COLO829 (cell line): ENCODE results near the gene NALCN.
A peak's percentile ranks its signal among the peaks of the same experiment; 100 is the strongest.
"Not testable (repeated sequence)": the region's sequence is repeated elsewhere in the genome, so short reads cannot be mapped to it uniquely, and the experiment has no call there.

ENCODE experiments used
- DNase-seq: peaks from one replicate; pipeline ENCODE4 v3.0.0; 2012; ENCODE audit warnings: low spot score

Gene NALCN

GRCh38 chr13:101339202-101339601 lies 77.1 kb downstream of the NALCN start:
- DNase-seq, result no peak

- no peak for DNase-seq
These were observed 83.7 kb downstream of the NALCN start for GRCh38 chr13:101332583-101332982.

GRCh38 chr13:101331731-101332130 lies 84.6 kb downstream of the NALCN start:
- DNase-seq, result no peak

- DNase-seq, result no peak
These were observed 88.4 kb downstream of the NALCN start for GRCh38 chr13:101327871-101328270.

- DNase-seq, result no peak
These were observed 89.6 kb downstream of the NALCN start for GRCh38 chr13:101326710-101327109.

- no peak for DNase-seq
These were observed 90.9 kb downstream of the NALCN start for GRCh38 chr13:101325423-101325822.

GRCh38 chr13:101323601-101324000 lies 92.7 kb downstream of the NALCN start:
- DNase-seq, result no peak

- DNase-seq, result no peak
These were observed 98.3 kb downstream of the NALCN start for GRCh38 chr13:101317986-101318523.

- DNase-seq, result not testable (repeated sequence)
These were observed 102.8 kb downstream of the NALCN start for GRCh38 chr13:101313479-101313878.

- no peak for DNase-seq
These were observed 107.2 kb downstream of the NALCN start for GRCh38 chr13:101309014-101309619.

GRCh38 chr13:101308247-101309013 lies 107.9 kb downstream of the NALCN start:
- DNase-seq, result no peak

- DNase-seq, result no peak
These were observed 109.1 kb downstream of the NALCN start for GRCh38 chr13:101307181-101307701.

- no peak for DNase-seq
These were observed 109.5 kb downstream of the NALCN start for GRCh38 chr13:101306773-101307172.

GRCh38 chr13:101305981-101306411 lies 110.3 kb downstream of the NALCN start:
- peak; percentile 12 for DNase-seq

- no peak for DNase-seq
These were observed 112.8 kb downstream of the NALCN start for GRCh38 chr13:101303521-101303920.

- DNase-seq, result no peak
These were observed 115.3 kb downstream of the NALCN start for GRCh38 chr13:101301053-101301452.

GRCh38 chr13:101300531-101300930 lies 115.8 kb downstream of the NALCN start:
- no peak for DNase-seq

- no peak for DNase-seq
These were observed 117.8 kb downstream of the NALCN start for GRCh38 chr13:101298517-101298916.

- DNase-seq, result no peak
These were observed 118.5 kb downstream of the NALCN start for GRCh38 chr13:101297794-101298193.

- no peak for DNase-seq
These were observed 123.6 kb downstream of the NALCN start for GRCh38 chr13:101292711-101293110.

GRCh38 chr13:101291646-101292515 lies 124.4 kb downstream of the NALCN start:
- DNase-seq, result no peak

- DNase-seq, result no peak
These were observed 125.1 kb downstream of the NALCN start for GRCh38 chr13:101291206-101291605.
